ENCODE results near the gene FOXP3. TPM values are rescaled to one million over a fixed set of nuclear protein-coding genes. Genes with fewer than 3 reads are reported as not detected.

FOXP3 gene
- total RNA-seq, 1 experiment from 2014 or later: 0.26 TPM

DNA sequence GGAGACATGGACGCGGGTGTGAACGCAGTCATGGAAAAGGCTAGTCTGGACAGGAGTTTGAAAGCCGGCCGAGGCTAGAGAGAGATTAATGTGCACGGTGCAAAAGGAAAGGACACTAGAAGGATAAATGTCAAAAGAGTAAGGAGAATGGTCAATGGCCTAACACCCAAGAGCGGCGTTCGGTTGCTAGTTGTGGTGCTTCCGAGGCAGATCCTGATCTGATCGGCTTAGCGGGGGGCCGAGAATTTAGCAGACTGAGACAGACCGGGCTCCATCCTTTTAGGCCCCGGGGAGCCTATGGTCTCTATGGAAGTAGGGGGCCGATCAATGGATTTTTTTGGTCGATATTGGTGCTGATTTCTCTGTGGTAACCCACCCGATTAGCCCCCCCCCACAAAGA lies 45.9 kb upstream of the FOXP3 start:
- no peak for TF ChIP-seq POLR2AphosphoS5 (IDR thresholded peaks at IDR 0.05; ENCODE audit: low read depth, low read length)
- TF ChIP-seq, protein P1, sequence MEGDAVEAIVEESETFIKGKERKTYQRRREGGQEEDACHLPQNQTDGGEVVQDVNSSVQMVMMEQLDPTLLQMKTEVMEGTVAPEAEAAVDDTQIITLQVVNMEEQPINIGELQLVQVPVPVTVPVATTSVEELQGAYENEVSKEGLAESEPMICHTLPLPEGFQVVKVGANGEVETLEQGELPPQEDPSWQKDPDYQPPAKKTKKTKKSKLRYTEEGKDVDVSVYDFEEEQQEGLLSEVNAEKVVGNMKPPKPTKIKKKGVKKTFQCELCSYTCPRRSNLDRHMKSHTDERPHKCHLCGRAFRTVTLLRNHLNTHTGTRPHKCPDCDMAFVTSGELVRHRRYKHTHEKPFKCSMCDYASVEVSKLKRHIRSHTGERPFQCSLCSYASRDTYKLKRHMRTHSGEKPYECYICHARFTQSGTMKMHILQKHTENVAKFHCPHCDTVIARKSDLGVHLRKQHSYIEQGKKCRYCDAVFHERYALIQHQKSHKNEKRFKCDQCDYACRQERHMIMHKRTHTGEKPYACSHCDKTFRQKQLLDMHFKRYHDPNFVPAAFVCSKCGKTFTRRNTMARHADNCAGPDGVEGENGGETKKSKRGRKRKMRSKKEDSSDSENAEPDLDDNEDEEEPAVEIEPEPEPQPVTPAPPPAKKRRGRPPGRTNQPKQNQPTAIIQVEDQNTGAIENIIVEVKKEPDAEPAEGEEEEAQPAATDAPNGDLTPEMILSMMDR (IDR thresholded peaks at IDR 0.05): no peak
- TF ChIP-seq, protein P2, sequence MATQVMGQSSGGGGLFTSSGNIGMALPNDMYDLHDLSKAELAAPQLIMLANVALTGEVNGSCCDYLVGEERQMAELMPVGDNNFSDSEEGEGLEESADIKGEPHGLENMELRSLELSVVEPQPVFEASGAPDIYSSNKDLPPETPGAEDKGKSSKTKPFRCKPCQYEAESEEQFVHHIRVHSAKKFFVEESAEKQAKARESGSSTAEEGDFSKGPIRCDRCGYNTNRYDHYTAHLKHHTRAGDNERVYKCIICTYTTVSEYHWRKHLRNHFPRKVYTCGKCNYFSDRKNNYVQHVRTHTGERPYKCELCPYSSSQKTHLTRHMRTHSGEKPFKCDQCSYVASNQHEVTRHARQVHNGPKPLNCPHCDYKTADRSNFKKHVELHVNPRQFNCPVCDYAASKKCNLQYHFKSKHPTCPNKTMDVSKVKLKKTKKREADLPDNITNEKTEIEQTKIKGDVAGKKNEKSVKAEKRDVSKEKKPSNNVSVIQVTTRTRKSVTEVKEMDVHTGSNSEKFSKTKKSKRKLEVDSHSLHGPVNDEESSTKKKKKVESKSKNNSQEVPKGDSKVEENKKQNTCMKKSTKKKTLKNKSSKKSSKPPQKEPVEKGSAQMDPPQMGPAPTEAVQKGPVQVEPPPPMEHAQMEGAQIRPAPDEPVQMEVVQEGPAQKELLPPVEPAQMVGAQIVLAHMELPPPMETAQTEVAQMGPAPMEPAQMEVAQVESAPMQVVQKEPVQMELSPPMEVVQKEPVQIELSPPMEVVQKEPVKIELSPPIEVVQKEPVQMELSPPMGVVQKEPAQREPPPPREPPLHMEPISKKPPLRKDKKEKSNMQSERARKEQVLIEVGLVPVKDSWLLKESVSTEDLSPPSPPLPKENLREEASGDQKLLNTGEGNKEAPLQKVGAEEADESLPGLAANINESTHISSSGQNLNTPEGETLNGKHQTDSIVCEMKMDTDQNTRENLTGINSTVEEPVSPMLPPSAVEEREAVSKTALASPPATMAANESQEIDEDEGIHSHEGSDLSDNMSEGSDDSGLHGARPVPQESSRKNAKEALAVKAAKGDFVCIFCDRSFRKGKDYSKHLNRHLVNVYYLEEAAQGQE (IDR thresholded peaks at IDR 0.05; ENCODE audit: insufficient read depth in 1 of 2, low read depth in 2 of 2, low read length in 1 of 2): no peak
- no peak for TF ChIP-seq SIN3A (IDR thresholded peaks at IDR 0.05; ENCODE audit: borderline replicate concordance, insufficient read depth, low read depth, low read length)
- TF ChIP-seq TCF7L2 (IDR thresholded peaks at IDR 0.05; ENCODE audit: low read depth, low read length): no peak
- Histone ChIP-seq H3K27me3 (ENCODE audit: control insufficient read depth, insufficient read depth, low read length) (no peaks in the 10 kb centered on the region), H3K27ac (ENCODE audit: low read length) (no peak overlapping the region), H3K36me3 (ENCODE audit: control insufficient read depth, insufficient read depth, low read length) (no peaks in the 10 kb centered on the region), H3K4me1 (ENCODE audit: control insufficient read depth, insufficient read depth, low read length) (no peaks in the 10 kb centered on the region), H3K9me3 (ENCODE audit: control insufficient read depth, insufficient read depth, low read depth, low read length) (no peaks in the 10 kb centered on the region), H3K4me3 (ENCODE audit: low read depth in 2 of 2, low read length in 2 of 2) (no peak overlapping the region)
- ATAC-seq: no peak
- ChIA-PET CTCF (no interaction called here), POLR2A (no interaction called here)
- no peak for DNase-seq (ENCODE audit: low read depth, low spot score)
- intact Hi-C loops (cut with micrococcal nuclease; ENCODE audit: unreplicated experiment): no loop called here
- BruUV-seq (replicated peaks): no TSS peak
- in situ Hi-C loops (cut with HindIII; ENCODE audit: low pct_unique_long_range_greater_than_20kb, low sequenced_read_pairs): no loop called here

DNA sequence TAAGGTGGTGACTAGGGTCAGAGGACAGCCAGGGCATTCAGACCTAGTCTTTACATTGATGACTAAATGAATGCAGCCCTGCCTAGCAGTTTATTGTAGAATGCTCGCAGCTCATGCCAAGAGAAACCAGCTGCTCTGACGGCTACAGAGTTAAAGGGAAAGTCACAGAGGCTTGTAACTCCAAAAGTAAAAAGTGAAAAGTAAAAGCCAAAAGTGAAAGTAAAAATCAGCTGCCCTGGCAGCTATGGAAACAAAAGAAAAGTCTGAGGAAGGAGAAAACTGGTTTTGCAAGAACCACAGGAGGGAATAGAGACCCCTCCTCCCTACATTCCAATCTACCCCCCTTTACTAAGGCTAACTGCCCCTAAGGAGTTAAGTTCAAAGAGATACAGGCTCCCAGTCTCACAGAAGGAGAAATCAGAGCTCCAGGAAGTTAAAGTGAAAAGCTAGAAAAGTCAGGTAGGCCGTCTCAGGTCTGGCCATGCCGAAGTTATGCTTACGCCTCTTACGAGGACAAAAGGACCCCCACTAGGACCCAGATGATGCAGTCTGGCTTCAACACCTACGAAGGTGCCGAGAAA lies 45.0 kb upstream of the FOXP3 start:
- ChIA-PET POLR2A (no interaction called here), CTCF (no interaction called here)
- no peak for DNase-seq (ENCODE audit: low read depth, low spot score)
- TF ChIP-seq, protein P2 (IDR thresholded peaks at IDR 0.05; ENCODE audit: insufficient read depth in 1 of 2, low read depth in 2 of 2, low read length in 1 of 2): no peak
- no peak for TF ChIP-seq POLR2AphosphoS5 (IDR thresholded peaks at IDR 0.05; ENCODE audit: low read depth, low read length)
- TF ChIP-seq SIN3A (IDR thresholded peaks at IDR 0.05; ENCODE audit: borderline replicate concordance, insufficient read depth, low read depth, low read length): no peak
- TF ChIP-seq, protein P1 (IDR thresholded peaks at IDR 0.05): no peak
- peak overlapping the region; percentile 22 to 43 for H3K4me3 ChIP-seq (ENCODE audit: low read depth in 2 of 2, low read length in 2 of 2)
- peak overlapping the region; percentile 34; the same call in 1 of the 2 replicates for H3K27ac ChIP-seq (ENCODE audit: low read length)
- in situ Hi-C loops (cut with HindIII; ENCODE audit: low pct_unique_long_range_greater_than_20kb, low sequenced_read_pairs) (no loop called here), intact Hi-C loops (cut with micrococcal nuclease; ENCODE audit: unreplicated experiment) (no loop called here)
- H3K4me1 ChIP-seq (ENCODE audit: control insufficient read depth, insufficient read depth, low read length): no peaks in the 10 kb centered on the region
- no peaks in the 10 kb centered on the region for H3K9me3 ChIP-seq (ENCODE audit: control insufficient read depth, insufficient read depth, low read depth, low read length)
- peak; percentile 58; the same call in 1 of the 2 replicates for ATAC-seq
- no TSS peak for BruUV-seq (replicated peaks)
- no peaks in the 10 kb centered on the region for H3K36me3 ChIP-seq (ENCODE audit: control insufficient read depth, insufficient read depth, low read length)
- no peaks in the 10 kb centered on the region for H3K27me3 ChIP-seq (ENCODE audit: control insufficient read depth, insufficient read depth, low read length)
